ENCODE data around the gene JMJD6. TPM values are rescaled to one million over a fixed set of nuclear protein-coding genes. Genes with fewer than 3 reads are reported as not detected.
A peak's percentile ranks its signal among the peaks of the same experiment; 100 is the strongest.

JMJD6 gene
- polyA plus RNA-seq, result 11.0 to 14.6 TPM (median 12.0 TPM) in 3 replicates
- polyA plus RNA-seq (2011; ENCODE audit: low read depth), result 27.7 TPM
- polyA plus RNA-seq (2011; cell fraction: cytosol; rRNA removed), result 8.1 and 10.9 TPM in 2 replicates
- 19.0 and 23.1 TPM in 2 replicates for polyA plus RNA-seq (2011; cell fraction: nucleus; rRNA removed)
- polyA plus RNA-seq (2012; ENCODE audit: low replicate concordance), result 28.4 and 34.2 TPM in 2 replicates
- 4.6 to 20.5 TPM (median 6.6 TPM) in 3 replicates for polyA minus RNA-seq
- polyA minus RNA-seq (2011; cell fraction: cytosol; rRNA and poly(A)+ RNA removed), result 10.4 TPM
- 4.7 and 8.1 TPM in 2 replicates for polyA minus RNA-seq (2011; cell fraction: nucleus; rRNA and poly(A)+ RNA removed)

DNA sequence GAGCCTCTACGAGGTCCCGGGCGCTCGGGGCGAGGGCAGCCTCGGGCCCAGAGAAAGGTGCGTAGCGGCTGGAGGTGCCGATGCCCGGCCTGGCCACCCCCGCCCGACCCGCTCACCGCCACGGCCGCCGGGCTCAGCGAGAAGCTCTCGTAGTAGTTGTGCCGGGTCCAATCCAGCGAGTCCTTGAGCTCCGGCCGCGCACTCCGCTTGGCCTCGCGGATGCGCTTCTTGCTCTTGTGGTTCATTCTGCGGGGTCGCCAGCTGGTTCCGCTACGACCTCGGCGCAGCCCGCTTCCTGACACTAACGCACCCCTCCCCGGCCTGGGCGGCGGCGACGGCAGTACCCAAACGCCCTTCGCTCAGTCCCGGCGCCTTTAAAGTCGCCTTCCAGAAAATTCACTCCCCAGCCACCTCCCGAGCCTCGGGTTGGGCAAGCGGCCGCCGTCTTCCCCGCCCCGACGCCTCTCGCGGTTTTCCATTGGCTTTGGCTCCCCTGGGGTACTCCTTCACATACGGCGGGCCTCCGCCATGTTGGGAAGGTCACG, at the start of gene JMJD6:
TSS of gene JMJD6 (minus strand) at position 376 of the 545 bp plus-strand sequence. CDS start at position 245, 131 bp downstream.
- FAIRE-seq (no peak), DNase-seq (ENCODE audit: low read depth, low spot score) (peak; percentile 85)
- peak within 1 kb of the TSS; percentile 81 to 93 (median 93) for H3K4me3 ChIP-seq (ENCODE audit: control insufficient read depth in 2 of 3, extremely low read depth in 1 of 3, insufficient read depth in 2 of 3, low read depth in 1 of 3, low read length in 3 of 3)
- H3K79me2 ChIP-seq (ENCODE audit: control insufficient read depth, insufficient read depth, low read length), result peaks cover 64% of the 10 kb centered on the region
- peak within 1 kb of the TSS; percentile 86 for H2AFZ ChIP-seq (ENCODE audit: control insufficient read depth, low read length)
- H3K4me1 ChIP-seq (ENCODE audit: control insufficient read depth, extremely low read depth, insufficient read depth, low read length), result peaks cover 20% of the 10 kb centered on the region
- H3K27me3 ChIP-seq (ENCODE audit: control insufficient read depth, extremely low read depth, insufficient read depth, low read length), result no peaks in the 10 kb centered on the region
- peak within 1 kb of the TSS; percentile 99 for H3K4me2 ChIP-seq (ENCODE audit: control insufficient read depth, extremely low read depth, insufficient read depth, low read depth, low read length)
- H3K9me1 ChIP-seq (ENCODE audit: control insufficient read depth, extremely low read depth, insufficient read depth, low read length), result peaks cover 3% of the 10 kb centered on the region
- TF ChIP-seq CTCF (optimal IDR thresholded peaks at IDR 0.05 in 1 of 3, IDR thresholded peaks at IDR 0.05 in 1 of 3, conservative IDR thresholded peaks at IDR 0.05 in 1 of 3; ENCODE audit: extremely low read depth in 1 of 3, insufficient read depth in 2 of 3, low read length in 3 of 3) (no peak), EZH2 (IDR thresholded peaks at IDR 0.05; ENCODE audit: low read length) (no peak)
- dilution Hi-C loops (cut with MboI; ENCODE audit: extremely low pct_ligation_motif_present, low sequenced_read_pairs), result no loop called here
- H3K9ac ChIP-seq (ENCODE audit: control insufficient read depth, extremely low read depth, insufficient read depth, low read length), result peak within 1 kb of the TSS; percentile 91
- no peaks in the 10 kb centered on the region for H3K9me3 ChIP-seq (ENCODE audit: control insufficient read depth, low read depth, low read length)
- H4K20me1 ChIP-seq (ENCODE audit: control insufficient read depth, extremely low read depth, insufficient read depth, low read length), result peaks cover 6% of the 10 kb centered on the region
- peak within 1 kb of the TSS; percentile 90 for H3K27ac ChIP-seq (ENCODE audit: control insufficient read depth, insufficient read depth, low read length)
- H3K36me3 ChIP-seq (ENCODE audit: control insufficient read depth in 2 of 2, extremely low read depth in 1 of 2, insufficient read depth in 2 of 2, low read length in 2 of 2), result peaks cover 17 to 30% of the 10 kb centered on the region in 2 experiments

DNA sequence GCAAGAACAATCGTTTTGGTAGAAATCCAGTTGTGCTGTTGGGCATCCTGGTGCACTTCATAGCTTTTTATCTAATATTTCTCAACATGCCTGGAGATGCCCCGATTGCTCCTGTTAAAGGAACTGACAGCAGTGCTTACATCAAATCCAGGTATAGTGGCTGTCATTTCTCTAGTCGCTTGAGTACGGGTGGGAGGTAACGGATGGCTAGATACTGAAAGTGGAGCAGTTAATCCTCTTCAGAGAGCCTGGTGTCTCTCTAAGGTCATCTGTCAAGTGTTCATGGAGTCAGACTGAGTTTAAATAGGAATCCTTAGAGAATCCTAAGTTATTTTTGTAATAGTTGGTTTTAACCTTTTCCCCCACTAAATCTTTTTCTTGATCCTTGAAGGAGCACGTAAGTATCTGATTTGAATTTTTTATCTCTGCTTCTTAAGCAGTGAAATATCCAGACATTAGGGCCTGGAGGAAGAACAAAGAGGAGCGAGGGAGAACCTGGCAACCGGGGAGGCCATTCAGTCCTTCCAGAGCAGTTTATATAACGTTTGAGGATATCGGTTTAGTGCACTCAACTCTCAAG, 48.7 kb upstream of the JMJD6 start:
- Histone ChIP-seq H4K20me1 (ENCODE audit: control insufficient read depth, extremely low read depth, insufficient read depth, low read length) (no peaks in the 10 kb centered on the region), H3K79me2 (ENCODE audit: control insufficient read depth, insufficient read depth, low read length) (no peaks in the 10 kb centered on the region), H3K4me2 (ENCODE audit: control insufficient read depth, extremely low read depth, insufficient read depth, low read depth, low read length) (no peak overlapping the region), H3K9me1 (ENCODE audit: control insufficient read depth, extremely low read depth, insufficient read depth, low read length) (no peaks in the 10 kb centered on the region), H2AFZ (ENCODE audit: control insufficient read depth, low read length) (no peak overlapping the region), H3K4me3 (ENCODE audit: control insufficient read depth in 2 of 3, extremely low read depth in 1 of 3, insufficient read depth in 2 of 3, low read depth in 1 of 3, low read length in 3 of 3) (no peak overlapping the region), H3K9me3 (ENCODE audit: control insufficient read depth, low read depth, low read length) (no peaks in the 10 kb centered on the region), H3K4me1 (ENCODE audit: control insufficient read depth, extremely low read depth, insufficient read depth, low read length) (peaks cover 11% of the 10 kb centered on the region), H3K27ac (ENCODE audit: control insufficient read depth, insufficient read depth, low read length) (no peak overlapping the region), H3K9ac (ENCODE audit: control insufficient read depth, extremely low read depth, insufficient read depth, low read length) (no peak overlapping the region), H3K27me3 (ENCODE audit: control insufficient read depth, extremely low read depth, insufficient read depth, low read length) (no peaks in the 10 kb centered on the region), H3K36me3 (ENCODE audit: control insufficient read depth in 2 of 2, extremely low read depth in 1 of 2, insufficient read depth in 2 of 2, low read length in 2 of 2) (peaks cover 2 to 8% of the 10 kb centered on the region in 2 experiments)
- DNase-seq (ENCODE audit: low read depth, low spot score), result no peak
- dilution Hi-C loops (cut with MboI; ENCODE audit: extremely low pct_ligation_motif_present, low sequenced_read_pairs), result no loop called here
- FAIRE-seq, result no peak
- TF ChIP-seq CTCF (optimal IDR thresholded peaks at IDR 0.05 in 1 of 3, IDR thresholded peaks at IDR 0.05 in 1 of 3, conservative IDR thresholded peaks at IDR 0.05 in 1 of 3; ENCODE audit: extremely low read depth in 1 of 3, insufficient read depth in 2 of 3, low read length in 3 of 3), result no peak
- no peak for TF ChIP-seq EZH2 (IDR thresholded peaks at IDR 0.05; ENCODE audit: low read length)
